Measurements from ENCODE around the gene CPHXL2.

CPHXL2 gene

GRCh38 chr16:75679366-75679765, 2.6 kb upstream of the CPHXL2 start:
- TF ChIP-seq ZNF692 (tag by site-specific recombination; IDR thresholded peaks at IDR 0.05) (no peak), ZNF544 (tag by site-specific recombination; IDR thresholded peaks at IDR 0.05) (no peak), ZNF292 (tag by site-specific recombination; IDR thresholded peaks at IDR 0.05; ENCODE audit: borderline replicate concordance, low read depth) (no peak), ZNF169 (tag by site-specific recombination; IDR thresholded peaks at IDR 0.05) (no peak), ZSCAN4 (tag by site-specific recombination; IDR thresholded peaks at IDR 0.05) (no peak), ZIC2 (tag by site-specific recombination; IDR thresholded peaks at IDR 0.05) (no peak), ZNF140 (tag by site-specific recombination; IDR thresholded peaks at IDR 0.05) (no peak), ZNF791 (tag by site-specific recombination; IDR thresholded peaks at IDR 0.05) (no peak), ZNF214 (tag by site-specific recombination; IDR thresholded peaks at IDR 0.05; ENCODE audit: borderline replicate concordance) (no peak), ZFP37 (tag by site-specific recombination; IDR thresholded peaks at IDR 0.05) (no peak), ZNF248 (tag by site-specific recombination; IDR thresholded peaks at IDR 0.05) (no peak), ZNF138 (tag by site-specific recombination; IDR thresholded peaks at IDR 0.05; ENCODE audit: borderline replicate concordance) (no peak), ZNF202 (tag by site-specific recombination; IDR thresholded peaks at IDR 0.05; ENCODE audit: borderline replicate concordance) (no peak), CTCF (tag by site-specific recombination; IDR thresholded peaks at IDR 0.05) (no peak), ZNF155 (tag by site-specific recombination; IDR thresholded peaks at IDR 0.05) (no peak), ZNF830 (tag by site-specific recombination; IDR thresholded peaks at IDR 0.05; ENCODE audit: low read depth) (no peak), ZNF26 (tag by site-specific recombination; IDR thresholded peaks at IDR 0.05) (no peak), PRDM4 (tag by site-specific recombination; IDR thresholded peaks at IDR 0.05) (no peak)
- Histone ChIP-seq H3K27ac (ENCODE audit: extremely low read depth, low read depth, low read length) (no peak overlapping the region), H3K9me3 (ENCODE audit: control insufficient read depth, insufficient read depth, low read depth, low read length) (no peaks in the 10 kb centered on the region), H3K36me3 (ENCODE audit: control insufficient read depth in 2 of 2, insufficient read depth in 1 of 2, low read length in 2 of 2) (no peaks in the 10 kb centered on the region), H3K4me1 (ENCODE audit: control insufficient read depth, insufficient read depth, low read length) (no peaks in the 10 kb centered on the region), H3K4me3 (ENCODE audit: low read depth, low read length) (no peak overlapping the region)
- POLR2A ChIA-PET = no interaction called here
- CTCF ChIA-PET = no interaction called here

- Histone ChIP-seq H3K27ac (ENCODE audit: extremely low read depth, low read depth, low read length) (no peak overlapping the region), H3K36me3 (ENCODE audit: control insufficient read depth in 2 of 2, insufficient read depth in 1 of 2, low read length in 2 of 2) (peaks cover 0 to 4% of the 10 kb centered on the region in 2 experiments; a peak in 1 of 3 replicates), H3K4me1 (ENCODE audit: control insufficient read depth, insufficient read depth, low read length) (no peaks in the 10 kb centered on the region), H3K4me3 (ENCODE audit: low read depth, low read length) (no peak overlapping the region), H3K9me3 (ENCODE audit: control insufficient read depth, insufficient read depth, low read depth, low read length) (no peaks in the 10 kb centered on the region)
- ChIA-PET CTCF (no interaction called here), POLR2A (no interaction called here)
- TF ChIP-seq ZNF654 (tag by site-specific recombination; IDR thresholded peaks at IDR 0.05; ENCODE audit: low read depth) (no peak), ZNF114 (tag by site-specific recombination; IDR thresholded peaks at IDR 0.05) (no peak), ZNF10 (tag by site-specific recombination; IDR thresholded peaks at IDR 0.05) (no peak), SETDB1 (IDR thresholded peaks at IDR 0.05; ENCODE audit: insufficient read length, low read length) (no peak)
Measured at GRCh38 chr16:75667503-75667902, 9.3 kb downstream of the CPHXL2 start.
